OCI-LY3 (cell line): Measurements from ENCODE around the gene TTLL8.
"Not testable (repeated sequence)": the region's sequence is repeated elsewhere in the genome, so short reads cannot be mapped to it uniquely, and the experiment has no call there.

Experiments
- H2AFZ ChIP-seq: fragments of 200-600, 300-600 bp; shearing (Covaris generic); 2 replicates; pipeline ENCODE4 v1.6.0; 2014; ENCODE audit warnings: antibody characterized with exemption, low read depth, low read length
- H3K27ac ChIP-seq: fragments of 200-600, 300-600 bp; sonication (generic); 2 replicates; pipeline ENCODE4 v1.5.1; 2014; ENCODE audit warnings: mild to moderate bottlenecking, low read length, moderate library complexity, mixed read lengths
- H3K27me3 ChIP-seq: fragments of 200-600, 300-600 bp; sonication (generic); 2 replicates; pipeline ENCODE4 v1.6.1; 2014; ENCODE audit warnings: low read depth, low read length, mixed read lengths
- H3K36me3 ChIP-seq: fragments of 200-600, 300-600 bp; sonication (generic); replicated peaks from 2 replicates; pipeline ENCODE3; 2014; ENCODE audit warnings: low read depth, low read length, mixed read lengths
- H3K4me1 ChIP-seq: fragments of 300-600, 200-600 bp; sonication (generic); 2 replicates; pipeline ENCODE4 v1.6.1; 2014; ENCODE audit warnings: low read length, mixed read lengths
- H3K4me2 ChIP-seq: fragments of 200-600, 300-600 bp; sonication (generic); 2 replicates; pipeline ENCODE4 v1.6.1; 2014; ENCODE audit warnings: low read length, mixed read lengths
- H3K4me3 ChIP-seq: fragments of 300-600, 200-600 bp; sonication (generic); 2 replicates; pipeline ENCODE4 v1.5.1; 2014; ENCODE audit warnings: antibody characterized with exemption, mild to moderate bottlenecking, low read length, moderate library complexity
- H3K79me2 ChIP-seq: fragments of 300-600, 200-600 bp; shearing (Covaris generic); 2 replicates; pipeline ENCODE4 v1.6.1; 2014; ENCODE audit warnings: mild to moderate bottlenecking, low read length, mixed read lengths
- H3K9ac ChIP-seq: fragments of 300-600, 200-600 bp; shearing (Covaris generic); 2 replicates; pipeline ENCODE4 v1.6.0; 2014; ENCODE audit warnings: mild to moderate bottlenecking, low read length, moderate library complexity
- H3K9me3 ChIP-seq: fragments of 200-600, 300-600 bp; shearing (Covaris generic); 2 replicates; pipeline ENCODE4 v1.6.1; 2014; ENCODE audit warnings: low read length, mixed read lengths; ENCODE audit not compliant: insufficient read depth
- H4K20me1 ChIP-seq: fragments of 200-600, 300-600 bp; sonication (generic); 2 replicates; pipeline ENCODE4 v1.6.1; 2016; ENCODE audit warnings: low read length, mixed read lengths; ENCODE audit not compliant: insufficient read depth
- CTCF ChIP-seq: fragments of 200-600, 300-600 bp; sonication (generic); IDR thresholded peaks from 2 replicates; pipeline ENCODE4 v1.5.1; 2014; ENCODE audit warnings: antibody characterized with exemption, low read length, low read depth
- EZH2phosphoT487 ChIP-seq: fragments of 200-600 bp; shearing (Covaris generic); IDR thresholded peaks from 2 replicates; pipeline ENCODE4 v1.6.1; 2018; ENCODE audit warnings: antibody characterized with exemption, mixed run types, low read depth

TTLL8 gene

DNA sequence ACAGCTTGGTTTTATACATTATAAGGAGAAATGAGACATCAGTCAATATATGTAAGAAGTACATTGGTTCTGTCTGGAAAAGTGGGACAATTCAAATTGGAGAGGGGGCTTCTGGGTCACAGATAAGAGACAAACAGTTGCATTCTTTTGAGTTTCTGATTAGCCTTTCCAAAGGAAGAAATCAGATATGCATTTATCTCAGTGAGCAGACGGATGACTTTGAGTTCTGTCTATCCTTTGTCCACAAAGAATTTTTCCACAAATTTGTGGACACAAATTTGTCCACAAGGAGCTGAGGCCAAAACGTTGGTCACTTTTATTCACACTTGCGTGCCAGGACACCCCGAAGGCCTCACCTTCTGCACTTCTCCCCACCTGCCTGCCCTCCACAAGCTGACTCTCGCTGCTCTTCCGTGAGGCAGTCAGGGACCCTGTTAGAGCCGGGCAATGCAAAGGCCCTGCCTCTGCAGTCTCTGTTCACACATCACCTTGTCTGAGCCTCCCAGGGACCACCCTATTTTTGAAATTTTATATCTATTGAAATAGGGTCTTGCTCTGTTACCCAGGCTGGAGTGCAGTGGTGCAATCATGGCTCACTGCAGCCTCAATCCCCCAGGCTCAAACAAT, 66.1 kb downstream of the TTLL8 start:
- Histone ChIP-seq H3K27me3 (no peaks in the 10 kb centered on the region; the same call in 1 of the 2 replicates), H3K36me3 (no peaks in the 10 kb centered on the region), H3K79me2 (no peaks in the 10 kb centered on the region), H3K4me3 (no peak overlapping the region), H3K4me1 (peaks cover 8% of the 10 kb centered on the region), H4K20me1 (no peaks in the 10 kb centered on the region), H3K9ac (no peak overlapping the region), H2AFZ (no peak overlapping the region), H3K27ac (no peak overlapping the region), H3K9me3 (no peaks in the 10 kb centered on the region), H3K4me2 (no peak overlapping the region)
- no peak for TF ChIP-seq EZH2phosphoT487

DNA sequence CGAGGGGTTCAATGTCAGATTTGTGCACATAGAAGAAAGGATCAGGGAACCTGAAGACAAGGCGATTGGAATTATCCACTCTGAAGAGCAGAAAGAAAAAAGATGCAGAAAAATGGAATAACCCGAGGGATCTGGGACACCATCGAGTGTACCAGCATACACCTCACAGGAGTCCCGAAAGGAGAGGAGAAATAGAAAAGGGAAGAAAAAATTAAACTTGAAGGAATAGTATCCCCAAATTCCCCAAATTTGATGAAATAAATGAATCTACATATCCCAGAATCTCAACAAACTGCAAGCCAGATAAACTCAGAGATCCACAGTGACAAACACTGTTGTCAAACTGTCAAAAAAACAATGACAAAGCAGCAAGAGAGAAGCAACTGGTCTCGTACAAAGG, 66.9 kb downstream of the TTLL8 start:
- TF ChIP-seq EZH2phosphoT487 (no peak), CTCF (no peak)

DNA sequence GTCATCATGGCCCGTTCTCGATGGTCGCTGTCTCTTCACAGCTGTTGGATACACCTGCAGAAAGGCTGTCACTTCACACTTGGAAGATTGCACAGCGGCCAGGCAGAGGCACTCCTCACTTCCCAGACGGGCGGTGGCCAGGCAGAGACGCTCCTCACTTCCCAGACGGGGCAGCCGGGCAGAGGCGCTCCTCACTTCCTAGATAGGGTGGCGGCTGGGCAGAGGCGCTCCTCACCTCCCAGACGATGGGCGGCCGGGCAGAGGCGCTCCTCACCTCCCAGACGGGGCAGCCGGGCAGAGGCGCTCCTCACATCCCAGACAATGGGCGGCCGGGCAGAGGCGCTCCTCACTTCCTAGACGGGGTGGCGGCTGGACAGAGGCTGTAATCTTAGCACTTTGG, 68.3 kb downstream of the TTLL8 start:
- not testable (repeated sequence) for H3K36me3 ChIP-seq, H3K4me1 ChIP-seq, H3K79me2 ChIP-seq, H3K27me3 ChIP-seq, H3K4me3 ChIP-seq, H3K27ac ChIP-seq, H3K4me2 ChIP-seq, H3K9me3 ChIP-seq, H4K20me1 ChIP-seq, H3K9ac ChIP-seq, H2AFZ ChIP-seq

More for the DNA sequence above, 66.9 kb downstream of the TTLL8 start:
- H3K4me2 ChIP-seq, result no peak overlapping the region
- H2AFZ ChIP-seq, result no peak overlapping the region
- no peaks in the 10 kb centered on the region for H3K36me3 ChIP-seq
- H4K20me1 ChIP-seq, result no peaks in the 10 kb centered on the region
- no peak overlapping the region for H3K4me3 ChIP-seq
- no peaks in the 10 kb centered on the region for H3K79me2 ChIP-seq
- H3K4me1 ChIP-seq, result peaks cover 8% of the 10 kb centered on the region
- H3K27ac ChIP-seq, result no peak overlapping the region
- H3K9ac ChIP-seq, result no peak overlapping the region
- H3K27me3 ChIP-seq, result no peaks in the 10 kb centered on the region; the same call in 1 of the 2 replicates
- H3K9me3 ChIP-seq, result no peaks in the 10 kb centered on the region

- H2AFZ ChIP-seq, result no peak overlapping the region
- H3K9ac ChIP-seq, result no peak overlapping the region
- H3K79me2 ChIP-seq, result no peaks in the 10 kb centered on the region
- H3K4me2 ChIP-seq, result no peak overlapping the region
- TF ChIP-seq CTCF (no peak), EZH2phosphoT487 (no peak)
- H3K27ac ChIP-seq, result no peak overlapping the region
- no peaks in the 10 kb centered on the region; the same call in 1 of the 2 replicates for H3K27me3 ChIP-seq
- no peaks in the 10 kb centered on the region for H4K20me1 ChIP-seq
- no peaks in the 10 kb centered on the region for H3K4me1 ChIP-seq
- H3K9me3 ChIP-seq, result no peaks in the 10 kb centered on the region; the same call in 1 of the 2 replicates
- H3K36me3 ChIP-seq, result no peaks in the 10 kb centered on the region
- H3K4me3 ChIP-seq, result no peak overlapping the region
Observed at GRCh38 chr22:49986325-49986724, 71.8 kb downstream of the TTLL8 start.

- Histone ChIP-seq H3K27me3 (no peaks in the 10 kb centered on the region), H3K9ac (no peak overlapping the region), H3K4me1 (no peaks in the 10 kb centered on the region)
Observed at GRCh38 chr22:49983148-49984042, 74.7 kb downstream of the TTLL8 start.

DNA sequence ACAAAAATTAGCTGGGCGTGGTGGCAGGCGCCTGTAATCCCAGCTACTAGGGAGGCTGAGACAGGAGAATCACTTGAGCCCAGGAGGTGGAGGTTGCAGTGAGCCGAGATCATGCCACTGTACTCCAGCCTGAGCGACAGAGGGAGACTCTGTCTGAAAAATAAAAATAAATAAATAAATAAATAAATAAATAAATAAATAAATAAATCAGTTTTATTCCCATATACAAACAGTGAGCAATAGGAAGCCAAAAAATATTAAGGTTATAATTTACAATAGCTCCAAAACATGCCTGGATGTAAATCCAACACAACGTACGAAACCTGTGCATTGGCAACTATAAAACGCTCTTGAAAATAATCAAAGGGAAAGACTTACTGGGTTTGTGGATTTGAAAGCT, 76.3 kb downstream of the TTLL8 start:
- not testable (repeated sequence) for H3K9me3 ChIP-seq, H4K20me1 ChIP-seq, H3K79me2 ChIP-seq, H3K27ac ChIP-seq, H3K27me3 ChIP-seq, H2AFZ ChIP-seq, H3K4me1 ChIP-seq, H3K4me2 ChIP-seq, H3K4me3 ChIP-seq, H3K9ac ChIP-seq, H3K36me3 ChIP-seq

More at GRCh38 chr22:49983148-49984042, 74.7 kb downstream of the TTLL8 start:
- no peak overlapping the region for H2AFZ ChIP-seq
- no peak for TF ChIP-seq CTCF
- TF ChIP-seq EZH2phosphoT487, result no peak
- no peak overlapping the region for H3K4me3 ChIP-seq
- H3K27ac ChIP-seq, result no peak overlapping the region
- H3K36me3 ChIP-seq, result no peaks in the 10 kb centered on the region
- H4K20me1 ChIP-seq, result no peaks in the 10 kb centered on the region
- peaks cover 9% of the 10 kb centered on the region; the same call in 1 of the 2 replicates for H3K9me3 ChIP-seq
- no peak overlapping the region for H3K4me2 ChIP-seq
- no peaks in the 10 kb centered on the region for H3K79me2 ChIP-seq
